Right atrium auricular region (tissue), 2 donors: ENCODE results near the gene ERGIC1. TPM values are rescaled to one million over a fixed set of nuclear protein-coding genes. Genes with fewer than 3 reads are reported as not detected.
"Not testable (repeated sequence)": the region's sequence is repeated elsewhere in the genome, so short reads cannot be mapped to it uniquely, and the experiment has no call there.

Experiments used
- DNase-seq: peaks from one replicate; pipeline ENCODE4 v3.0.0-alpha.2; 2019; ENCODE audit warnings: low spot score
- H3K27ac ChIP-seq, 2 donors: fragments of 200-600 bp; sonication (generic); 1 replicate in 1 of 2; 2 replicates in 1 of 2; pipeline ENCODE4 v1.5.1; 2016 to 2019
- H3K27me3 ChIP-seq, 2 donors: fragments of 200-600 bp; sonication (generic); one replicate each; pipeline versions ENCODE4 v1.5.1 to v1.6.0; 2017 to 2019
- H3K36me3 ChIP-seq: fragments of 200-600 bp; sonication (generic); one replicate; pipeline ENCODE4 v1.5.1; 2016
- H3K4me1 ChIP-seq, 2 donors: fragments of 200-600 bp; sonication (generic); one replicate each; pipeline versions ENCODE4 v1.5.1 to v1.6.0; 2017 to 2019
- H3K4me3 ChIP-seq, 2 donors: fragments of 200-600 bp; sonication (generic); 1 replicate in 1 of 2; 2 replicates in 1 of 2; pipeline ENCODE4 v1.5.1; 2017 to 2019; ENCODE audit warnings: mild to moderate bottlenecking in 1 of 2, moderate library complexity in 1 of 2
- H3K9me3 ChIP-seq, 2 donors: fragments of 200-600 bp; sonication (generic); one replicate each; pipeline ENCODE4 v1.5.1; 2019
- CTCF ChIP-seq, 2 donors: fragments of 200-600 bp; sonication (generic); IDR thresholded peaks; one replicate each; pipeline ENCODE4 v1.5.1; 2019; ENCODE audit warnings: antibody characterized with exemption in 2 of 2
- total RNA-seq, 2 donors: library from RNA; depleted of rRNA; stranded (reverse); fragments of >200 nt; gene quantifications; one replicate each; pipeline ENCODE4 v1.1.0, GENCODE V29; 2016

ERGIC1 gene
- total RNA-seq, 2 donors from 2014 or later, result 70.7 to 113 TPM

GRCh38 chr5:172861461-172861860 is 27.4 kb downstream of the ERGIC1 start:
- no peak for TF ChIP-seq CTCF (IDR thresholded peaks at IDR 0.05)
- Histone ChIP-seq H3K4me3 (no peak overlapping the region), H3K27ac (peak overlapping the region; percentile 90 to 92), H3K9me3 (no peaks in the 10 kb centered on the region), H3K27me3 (no peaks in the 10 kb centered on the region), H3K4me1 (peaks cover 0 to 69% of the 10 kb centered on the region in 2 donors), H3K36me3 (no peaks in the 10 kb centered on the region)
- DNase-seq, result no peak

GRCh38 chr5:172862165-172862801 is 28.2 kb downstream of the ERGIC1 start:
- Histone ChIP-seq H3K9me3 (no peaks in the 10 kb centered on the region), H3K27me3 (no peaks in the 10 kb centered on the region), H3K36me3 (no peaks in the 10 kb centered on the region), H3K27ac (peak overlapping the region; percentile 90 to 92), H3K4me1 (peaks cover 0 to 77% of the 10 kb centered on the region in 2 donors), H3K4me3 (no peak overlapping the region)
- TF ChIP-seq CTCF (IDR thresholded peaks at IDR 0.05), result no peak
- DNase-seq, result no peak

GRCh38 chr5:172864171-172864570 is 30.1 kb downstream of the ERGIC1 start:
- H3K9me3 ChIP-seq, H3K4me3 ChIP-seq, H3K27ac ChIP-seq, H3K36me3 ChIP-seq, DNase-seq, H3K27me3 ChIP-seq: not testable (repeated sequence)
- H3K4me1 ChIP-seq, result peaks cover 0 to 81% of the 10 kb centered on the region in 2 donors

- H3K4me1 ChIP-seq, result peaks cover 0 to 81% of the 10 kb centered on the region in 2 donors
- no peak for DNase-seq
- no peaks in the 10 kb centered on the region for H3K27me3 ChIP-seq
- H3K9me3 ChIP-seq, result no peaks in the 10 kb centered on the region
- TF ChIP-seq CTCF (IDR thresholded peaks at IDR 0.05), result no peak
- H3K4me3 ChIP-seq, result no peak overlapping the region
- H3K27ac ChIP-seq, result no peak overlapping the region
- no peaks in the 10 kb centered on the region for H3K36me3 ChIP-seq
These were observed 30.7 kb downstream of the ERGIC1 start for GRCh38 chr5:172864747-172865146.

- Histone ChIP-seq H3K4me1 (peaks cover 0 to 81% of the 10 kb centered on the region in 2 donors), H3K9me3 (no peaks in the 10 kb centered on the region), H3K36me3 (no peaks in the 10 kb centered on the region), H3K27ac (peak overlapping the region; percentile 47 to 96), H3K27me3 (no peaks in the 10 kb centered on the region), H3K4me3 (no peak overlapping the region)
- no peak for DNase-seq
- no peak for TF ChIP-seq CTCF (IDR thresholded peaks at IDR 0.05)
These were observed 32.3 kb downstream of the ERGIC1 start for GRCh38 chr5:172866378-172866777.

GRCh38 chr5:172866802-172867748 is 33.0 kb downstream of the ERGIC1 start:
- Histone ChIP-seq H3K36me3 (no peaks in the 10 kb centered on the region), H3K9me3 (no peaks in the 10 kb centered on the region), H3K4me3 (no peak overlapping the region), H3K27me3 (no peaks in the 10 kb centered on the region), H3K27ac (peak overlapping the region; percentile 86 to 96), H3K4me1 (peaks cover 0 to 81% of the 10 kb centered on the region in 2 donors)
- no peak for TF ChIP-seq CTCF (IDR thresholded peaks at IDR 0.05)
- DNase-seq, result peak; percentile 95
